Measurements from ENCODE around the gene TIPARP.
"Not testable (repeated sequence)": the region's sequence is repeated elsewhere in the genome, so short reads cannot be mapped to it uniquely, and the experiment has no call there.

TIPARP gene

DNA sequence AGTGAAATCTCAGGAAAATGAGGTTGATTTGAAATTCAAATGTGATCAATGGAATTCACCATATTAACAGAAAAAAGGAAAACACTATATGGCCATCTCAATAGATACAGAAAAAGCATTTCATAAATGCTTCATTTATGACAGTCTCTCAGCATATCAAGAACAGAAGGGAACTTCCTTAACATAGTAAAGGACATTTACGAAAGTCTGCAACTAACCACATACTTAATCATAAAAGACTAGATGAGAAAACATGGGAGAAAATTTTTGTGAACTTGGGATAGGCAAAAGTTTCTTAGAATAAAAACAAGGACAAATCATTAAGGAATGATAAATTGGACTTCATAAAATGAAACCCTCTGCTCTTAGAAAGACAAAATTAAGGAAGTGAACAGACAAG is 24.7 kb upstream of the TIPARP start:
- no peak for DNase-seq (ENCODE audit: low spot score)

DNA sequence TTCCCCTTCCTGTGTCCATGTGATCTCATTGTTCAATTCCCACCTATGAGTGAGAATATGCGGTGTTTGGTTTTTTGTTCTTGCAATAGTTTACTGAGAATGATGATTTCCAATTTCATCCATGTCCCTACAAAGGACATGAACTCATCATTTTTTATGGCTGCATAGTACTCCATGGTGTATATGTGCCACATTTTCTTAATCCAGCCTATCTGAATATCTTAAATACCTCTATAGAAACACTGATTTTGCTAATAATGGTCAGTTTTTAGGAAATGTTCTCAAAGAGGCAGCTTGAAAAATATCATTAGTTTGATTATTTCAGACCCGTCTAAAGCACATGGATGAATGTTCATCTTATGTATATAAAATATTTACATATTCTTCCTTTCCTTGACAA is 21.7 kb upstream of the TIPARP start:
- not testable (repeated sequence) for DNase-seq (ENCODE audit: low spot score)

DNA sequence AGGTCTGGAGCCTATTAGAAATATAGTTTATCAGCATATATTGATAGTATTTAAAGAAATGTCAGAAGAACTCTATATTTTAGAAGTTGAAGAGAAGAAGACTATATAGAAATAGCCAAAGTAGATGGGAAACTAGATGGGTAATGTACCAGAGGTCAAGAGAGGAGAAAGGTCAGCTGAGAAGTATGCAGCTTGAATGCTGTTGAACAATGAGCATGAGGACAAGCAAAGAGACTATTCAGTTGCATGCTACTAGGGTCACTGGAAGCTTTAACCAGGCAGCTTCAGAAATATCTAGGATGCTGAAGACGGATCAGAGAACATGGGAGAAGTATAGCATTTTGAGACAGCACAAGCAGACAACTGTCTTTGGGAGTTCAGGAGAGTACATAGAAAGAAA is 19.6 kb upstream of the TIPARP start:
- no peak for DNase-seq (ENCODE audit: low spot score)

DNA sequence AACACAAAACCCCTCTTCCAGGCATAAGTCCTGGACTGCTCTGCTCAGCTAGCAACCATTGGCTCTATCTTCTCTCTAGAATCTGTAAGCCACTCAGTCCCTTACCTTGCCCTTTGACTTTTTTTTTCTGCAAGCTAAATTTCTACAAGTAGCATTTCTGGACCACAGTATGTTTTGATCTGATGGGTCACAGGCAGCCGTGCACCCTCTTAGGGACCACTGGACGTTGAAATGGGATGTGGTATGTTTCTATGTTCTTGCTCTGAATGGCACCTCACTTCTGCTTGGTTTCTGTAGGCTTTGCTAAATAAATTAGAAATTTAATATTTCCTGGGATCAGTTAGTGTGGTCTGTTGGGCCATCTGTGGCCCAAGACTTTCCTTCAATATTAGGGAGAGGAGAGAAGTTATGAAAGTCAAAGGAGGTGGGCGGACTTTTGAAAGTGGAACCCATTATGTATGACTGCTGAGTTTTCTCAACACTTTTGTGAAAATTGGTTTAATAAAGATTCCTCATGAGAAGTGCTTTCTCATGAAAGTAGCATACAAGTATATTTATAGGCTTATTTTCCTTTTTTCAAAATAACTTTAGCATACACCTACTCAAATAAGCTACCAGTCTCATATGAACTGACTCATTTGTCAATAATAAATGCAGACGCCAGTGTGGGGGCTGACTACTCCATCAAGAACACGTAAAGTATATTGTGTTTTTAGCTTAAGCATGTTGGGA is 18.4 kb upstream of the TIPARP start:
- DNase-seq (ENCODE audit: low spot score): no peak

DNA sequence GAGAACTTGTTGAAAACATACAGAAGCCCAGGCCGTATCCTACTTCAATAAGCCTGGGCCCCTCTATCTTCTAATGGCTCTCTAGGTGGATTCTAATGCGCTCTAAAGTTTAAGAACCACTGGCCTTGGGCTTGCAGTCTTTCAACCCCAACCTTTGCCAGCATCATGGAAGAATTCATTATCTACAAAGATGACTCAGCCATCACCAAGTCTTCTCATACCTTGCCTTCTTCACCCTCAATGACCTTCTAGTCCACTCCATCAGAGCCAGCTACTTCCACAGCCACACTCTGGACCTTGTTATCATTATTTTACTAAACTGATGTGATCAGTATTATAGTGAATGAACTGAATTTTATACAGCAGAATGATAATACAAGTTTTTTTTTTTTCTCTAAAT is 16.9 kb upstream of the TIPARP start:
- no peak for DNase-seq (ENCODE audit: low spot score)

DNA sequence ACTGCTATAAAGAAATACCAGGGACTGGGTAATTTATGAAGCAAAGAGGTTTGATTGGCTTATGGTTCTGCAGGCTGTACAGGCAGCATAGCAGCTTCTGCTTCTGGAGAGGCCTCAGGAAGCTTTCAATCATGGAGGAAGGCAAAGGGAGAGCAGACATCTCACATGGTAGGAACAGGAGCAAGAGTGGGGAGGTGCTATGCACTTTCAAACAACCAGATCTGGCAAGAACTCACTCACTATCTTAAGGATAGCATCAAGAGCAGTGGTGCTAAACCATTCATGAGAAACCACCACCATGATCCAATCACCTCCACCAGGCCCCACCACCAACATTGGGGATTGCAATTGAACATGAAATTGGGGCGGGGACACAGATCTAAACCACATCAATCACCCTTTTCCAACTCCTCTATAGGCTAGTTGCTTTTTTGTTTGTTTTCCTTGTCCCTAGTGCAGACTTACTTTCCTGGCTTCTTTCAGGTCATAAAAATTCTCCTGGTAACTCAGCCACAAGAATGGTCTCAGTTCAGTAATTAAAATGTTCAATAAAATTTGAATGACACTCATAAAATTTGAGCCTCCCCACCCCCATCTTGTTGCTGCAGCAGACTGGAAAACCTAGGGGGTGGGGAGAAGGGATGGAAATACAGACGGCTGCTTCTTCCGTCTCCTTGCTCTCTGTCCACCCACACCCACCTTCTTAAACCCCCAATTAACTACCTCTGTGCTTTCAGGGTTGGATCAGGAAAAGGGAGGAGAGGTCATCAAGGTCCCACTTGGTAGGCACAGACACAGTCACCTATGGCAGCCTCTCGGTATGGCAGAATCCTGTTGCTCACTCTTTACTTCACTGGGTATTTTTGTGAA is 16.3 kb upstream of the TIPARP start:
- no peak for DNase-seq (ENCODE audit: low spot score)

DNA sequence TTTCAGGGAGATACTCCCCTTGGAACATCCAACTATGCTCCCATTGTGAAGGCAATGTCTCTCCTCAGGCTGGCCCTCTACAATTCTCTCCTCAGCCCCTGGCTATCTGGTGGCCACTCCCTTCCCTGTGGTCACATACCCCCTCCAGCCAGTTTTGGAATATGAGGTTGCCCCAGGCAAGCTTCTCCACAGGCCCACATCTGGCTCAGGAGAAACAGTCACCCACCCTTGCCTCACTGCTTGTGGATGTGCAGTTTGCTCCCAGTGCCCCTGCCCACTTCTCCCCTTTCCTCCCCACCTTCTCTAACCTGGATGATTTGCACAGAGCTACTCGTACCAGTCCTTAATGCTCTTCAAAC is 15.7 kb upstream of the TIPARP start:
- DNase-seq (ENCODE audit: low spot score): no peak

DNA sequence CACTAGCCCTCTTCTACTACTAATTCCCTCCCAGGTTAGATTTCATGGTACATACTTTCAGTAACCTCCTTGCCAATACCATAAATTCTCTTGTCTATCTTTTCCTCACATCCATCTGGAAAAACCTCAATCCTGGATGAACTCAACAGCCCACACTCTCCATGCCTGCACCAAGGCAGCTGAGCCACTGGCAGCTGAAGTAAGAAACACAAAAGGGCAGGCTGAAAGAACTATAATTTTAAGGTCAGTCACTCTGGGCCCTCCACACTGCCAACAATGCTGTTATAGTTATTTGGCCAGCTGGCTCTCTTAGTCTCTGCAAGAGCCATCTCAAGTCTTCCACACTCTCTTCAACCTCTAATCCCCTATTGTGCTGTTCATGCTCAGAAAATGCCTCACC is 15.1 kb upstream of the TIPARP start:
- no peak for DNase-seq (ENCODE audit: low spot score)

DNA sequence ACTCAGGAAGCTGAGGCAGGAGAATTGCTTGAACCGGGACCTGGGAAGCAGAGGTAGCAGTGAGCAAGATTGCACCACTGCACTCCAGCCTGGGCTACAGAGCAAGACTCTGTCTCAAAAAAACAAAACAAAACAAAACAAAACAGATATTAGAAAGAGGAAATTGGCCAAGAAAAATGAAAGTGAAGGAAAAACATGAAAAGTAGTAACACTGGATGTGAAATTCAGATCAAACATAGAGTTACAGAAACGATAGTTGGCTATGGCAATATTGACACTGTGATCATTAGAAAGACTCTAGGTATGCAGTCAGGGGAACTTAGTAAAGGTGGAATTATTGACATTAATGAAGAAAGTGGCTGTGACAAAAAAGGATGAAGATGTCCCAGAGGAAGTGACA is 13.2 kb upstream of the TIPARP start:
- DNase-seq (ENCODE audit: low spot score): no peak

DNA sequence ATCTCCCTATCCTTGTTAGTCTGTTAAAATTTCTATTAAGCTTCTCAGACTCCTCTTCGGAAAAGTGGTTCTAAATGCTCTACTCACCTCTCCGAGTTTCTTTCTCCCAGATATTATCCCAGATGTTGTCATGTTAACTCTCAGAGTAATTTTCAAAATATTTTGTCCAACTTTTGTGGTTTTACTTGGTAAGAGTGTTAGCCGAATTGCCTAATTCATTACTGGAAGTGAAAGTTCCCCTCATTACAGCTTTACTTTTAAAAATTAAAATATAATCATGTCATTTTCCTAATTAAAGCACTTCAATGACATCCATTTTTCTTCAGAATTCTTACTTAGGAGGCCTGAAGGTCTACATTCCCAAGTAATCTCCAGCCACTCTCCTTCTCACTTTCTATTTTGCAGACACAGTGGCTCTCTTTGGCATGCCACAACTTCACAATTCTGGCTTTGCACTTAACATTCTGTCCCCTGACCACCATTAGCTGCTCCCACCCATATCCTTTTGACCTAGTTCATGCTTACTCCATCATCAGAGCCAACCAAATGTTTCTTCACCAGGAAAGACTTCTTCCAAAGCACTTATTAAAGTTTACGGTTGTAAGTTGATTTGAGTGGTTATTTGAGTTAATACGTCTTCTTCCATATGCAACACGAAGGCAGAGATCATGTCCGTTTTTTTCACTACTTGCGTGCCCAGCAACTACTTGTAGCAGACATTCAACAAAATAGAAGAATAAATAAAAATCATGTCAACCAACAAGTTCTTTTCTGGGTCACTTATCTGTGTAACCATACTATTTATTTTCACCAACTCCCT is 10.2 kb upstream of the TIPARP start:
- peak; percentile 31 for DNase-seq (ENCODE audit: low spot score)

DNA sequence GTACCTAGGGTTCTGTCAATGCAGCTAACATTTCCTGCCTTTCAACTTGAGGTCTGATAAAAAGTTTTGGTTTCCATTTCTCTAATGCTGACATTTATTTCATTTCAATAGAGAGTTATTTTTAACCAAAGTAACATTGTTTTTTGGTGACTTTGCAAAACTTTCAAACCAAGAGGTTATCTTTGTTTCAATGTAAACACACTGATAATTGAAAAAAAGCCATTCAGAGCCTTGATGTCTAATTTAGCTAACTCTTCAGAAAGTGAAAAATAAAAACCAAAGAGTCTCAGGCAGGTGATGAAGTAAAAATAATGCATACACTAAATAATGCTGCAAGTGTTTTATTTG is 9.6 kb upstream of the TIPARP start:
- DNase-seq (ENCODE audit: low spot score): no peak

DNA sequence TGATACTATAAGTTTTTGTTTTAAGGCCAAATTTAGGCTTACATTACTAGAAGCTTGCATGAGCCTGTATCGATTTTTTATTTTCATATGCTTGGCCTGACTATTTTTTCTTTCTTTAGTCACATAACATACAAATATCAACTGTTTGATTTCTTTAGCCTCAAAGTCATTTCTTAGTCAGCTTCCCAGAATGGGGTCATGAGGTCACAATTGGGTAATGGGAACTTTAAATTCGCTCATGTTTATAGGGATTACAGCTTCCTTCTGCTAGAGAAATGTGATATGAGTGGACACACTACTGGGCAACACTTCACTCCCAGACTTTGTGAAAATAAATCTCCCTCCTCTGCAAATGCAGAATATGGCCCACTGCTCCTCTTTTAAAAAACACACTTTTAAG is 9.1 kb upstream of the TIPARP start:
- no peak for DNase-seq (ENCODE audit: low spot score)

DNA sequence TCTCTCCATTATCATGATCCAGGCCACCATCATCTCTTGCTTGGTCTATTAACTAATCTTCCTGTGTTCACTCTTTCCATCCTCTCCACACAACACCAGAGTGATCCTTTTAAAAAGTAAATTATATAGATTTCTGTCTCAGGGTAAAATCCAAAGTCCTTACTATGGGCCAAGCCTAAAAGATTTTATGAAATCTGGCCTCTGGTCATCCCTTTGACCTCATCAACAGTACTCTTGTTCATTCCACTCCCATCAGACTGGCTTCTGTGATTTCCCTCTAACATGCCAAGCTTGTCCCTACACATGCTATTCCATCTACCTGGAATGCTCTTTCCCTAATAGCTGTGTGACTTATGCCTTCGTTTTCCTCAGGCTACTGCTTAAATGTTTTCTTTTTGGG is 8.3 kb upstream of the TIPARP start:
- no peak for DNase-seq (ENCODE audit: low spot score)

DNA sequence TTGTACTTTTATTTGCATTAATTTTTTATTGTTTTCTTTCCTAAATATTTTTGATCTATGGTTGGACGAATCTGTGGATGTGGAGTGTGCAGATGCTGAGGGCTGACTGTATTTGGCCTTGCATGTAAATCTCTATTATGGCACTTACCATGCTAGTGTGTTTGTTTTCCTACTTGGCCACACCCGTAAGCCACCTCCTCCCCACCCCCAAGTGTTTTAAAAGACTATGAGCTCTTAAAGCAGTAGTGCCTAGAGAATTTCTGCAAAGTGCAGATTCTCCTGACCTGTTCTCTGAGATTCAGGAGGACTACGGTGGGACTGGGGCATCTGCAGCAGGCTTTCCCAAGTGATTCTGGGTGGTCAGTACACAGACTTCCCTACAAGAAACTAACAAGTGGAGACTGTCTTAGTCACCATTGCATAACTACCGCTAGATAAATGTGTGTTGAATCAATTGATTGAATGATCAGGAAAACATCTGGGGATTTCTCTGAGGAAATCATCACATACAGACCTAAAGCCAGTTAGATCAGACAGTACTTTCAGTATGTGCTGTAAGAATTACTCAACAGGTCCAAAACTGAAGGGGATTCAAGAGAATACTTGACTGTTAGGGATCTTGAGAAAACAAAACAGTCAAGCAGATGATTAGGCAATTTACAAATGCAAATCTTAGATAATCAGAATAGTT is 6.2 kb upstream of the TIPARP start:
- DNase-seq (ENCODE audit: low spot score): no peak

DNA sequence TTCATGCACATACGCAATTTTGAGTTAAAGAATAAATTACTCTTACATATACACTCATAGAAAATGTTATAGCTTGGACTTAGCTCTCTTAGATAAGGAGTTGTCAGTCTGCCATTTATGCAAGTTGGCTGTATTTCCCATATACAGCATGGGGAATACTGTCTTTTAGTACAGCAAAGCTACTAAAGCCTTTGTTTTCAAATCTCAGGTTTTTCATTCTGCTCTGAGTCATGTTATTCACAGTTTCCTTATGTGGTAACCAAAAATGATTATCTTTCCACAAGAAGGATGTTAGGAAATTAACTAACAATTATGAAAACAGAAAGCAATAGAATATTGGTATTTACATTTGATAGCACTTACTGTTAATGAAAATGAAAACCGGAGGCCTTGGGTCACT is 4.3 kb upstream of the TIPARP start:
- DNase-seq (ENCODE audit: low spot score): no peak

DNA sequence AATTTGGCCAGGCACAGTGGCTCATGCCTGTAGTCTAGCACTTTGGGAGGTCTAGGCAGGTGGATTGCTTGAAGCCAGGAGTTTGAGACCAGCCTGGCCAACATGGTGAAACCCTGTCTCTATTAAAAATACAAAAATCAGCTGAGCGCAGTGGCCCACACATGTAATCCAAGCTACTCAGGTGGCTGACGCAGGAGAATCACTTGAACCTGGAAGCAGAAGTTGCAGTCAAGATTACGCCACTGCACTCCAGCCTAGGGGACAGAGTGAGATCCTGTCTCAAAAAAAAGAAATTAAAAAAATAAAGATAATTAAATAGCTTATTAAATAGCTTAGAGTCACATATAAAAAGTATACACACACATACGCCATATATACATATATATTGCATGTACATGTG is 3.7 kb upstream of the TIPARP start:
- DNase-seq (ENCODE audit: low spot score): no peak

DNA sequence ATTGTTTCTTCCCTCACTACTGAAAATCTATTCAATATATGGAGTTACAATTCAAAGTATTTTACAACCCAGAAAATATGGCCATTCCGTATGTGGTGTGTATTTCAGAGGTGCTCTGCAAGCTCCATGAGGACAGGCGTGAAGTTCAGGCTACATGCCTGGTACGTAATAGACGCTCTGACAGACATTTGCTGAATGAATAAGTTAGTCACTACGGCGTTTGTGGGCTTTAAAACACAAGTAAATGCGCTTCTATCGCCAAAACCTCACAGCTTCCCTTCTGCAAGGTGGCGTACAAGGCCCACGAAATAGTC is 701 bp upstream of the TIPARP start:
- DNase-seq (ENCODE audit: low spot score): no peak

DNA sequence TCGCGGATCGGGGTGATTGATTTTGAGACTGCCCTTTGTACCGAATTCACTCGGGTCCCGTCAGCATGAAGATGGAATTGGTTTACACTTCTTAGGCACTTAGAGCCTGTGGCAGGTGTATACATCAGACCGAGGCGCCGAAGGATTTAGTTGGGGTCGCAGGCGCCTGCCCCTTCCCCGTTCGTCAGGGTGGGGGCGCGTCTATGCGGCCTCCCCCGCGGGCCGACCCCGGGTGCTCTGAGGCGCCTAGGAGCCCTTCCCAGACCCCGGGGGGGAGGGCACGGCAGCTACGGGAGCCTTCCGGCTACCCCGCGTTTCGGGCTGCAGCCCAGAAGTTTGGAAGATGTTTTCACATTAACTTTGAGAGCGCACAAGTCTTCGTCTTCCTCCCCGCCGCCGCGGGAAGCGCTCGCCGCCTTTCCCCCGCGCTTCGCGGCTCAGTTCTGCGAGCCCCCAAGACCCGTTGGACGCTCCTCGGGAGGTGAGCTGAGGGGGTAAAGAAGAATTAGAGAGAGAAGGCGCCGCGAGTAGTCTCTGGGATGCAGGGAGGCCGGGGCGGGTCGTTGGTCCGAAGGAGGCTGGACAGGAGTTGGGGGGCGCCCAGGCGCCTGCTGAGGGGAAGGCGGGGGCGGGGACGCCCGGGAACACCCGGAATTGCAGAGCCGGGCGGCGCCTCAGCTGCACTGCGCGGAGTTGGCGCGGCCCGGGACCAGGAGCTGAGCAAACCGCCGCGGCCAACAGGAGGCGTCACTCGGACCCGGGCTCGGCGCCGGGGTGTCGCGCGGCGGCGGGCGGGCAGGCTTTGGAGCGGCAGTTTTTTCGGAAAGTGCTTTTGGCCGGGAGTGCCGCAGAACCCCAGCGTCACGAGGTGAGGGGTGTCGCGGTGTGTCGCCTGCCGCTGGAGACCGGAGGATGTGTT is 780 bp downstream of the TIPARP start:
- peak; percentile 35 for DNase-seq (ENCODE audit: low spot score)

DNA sequence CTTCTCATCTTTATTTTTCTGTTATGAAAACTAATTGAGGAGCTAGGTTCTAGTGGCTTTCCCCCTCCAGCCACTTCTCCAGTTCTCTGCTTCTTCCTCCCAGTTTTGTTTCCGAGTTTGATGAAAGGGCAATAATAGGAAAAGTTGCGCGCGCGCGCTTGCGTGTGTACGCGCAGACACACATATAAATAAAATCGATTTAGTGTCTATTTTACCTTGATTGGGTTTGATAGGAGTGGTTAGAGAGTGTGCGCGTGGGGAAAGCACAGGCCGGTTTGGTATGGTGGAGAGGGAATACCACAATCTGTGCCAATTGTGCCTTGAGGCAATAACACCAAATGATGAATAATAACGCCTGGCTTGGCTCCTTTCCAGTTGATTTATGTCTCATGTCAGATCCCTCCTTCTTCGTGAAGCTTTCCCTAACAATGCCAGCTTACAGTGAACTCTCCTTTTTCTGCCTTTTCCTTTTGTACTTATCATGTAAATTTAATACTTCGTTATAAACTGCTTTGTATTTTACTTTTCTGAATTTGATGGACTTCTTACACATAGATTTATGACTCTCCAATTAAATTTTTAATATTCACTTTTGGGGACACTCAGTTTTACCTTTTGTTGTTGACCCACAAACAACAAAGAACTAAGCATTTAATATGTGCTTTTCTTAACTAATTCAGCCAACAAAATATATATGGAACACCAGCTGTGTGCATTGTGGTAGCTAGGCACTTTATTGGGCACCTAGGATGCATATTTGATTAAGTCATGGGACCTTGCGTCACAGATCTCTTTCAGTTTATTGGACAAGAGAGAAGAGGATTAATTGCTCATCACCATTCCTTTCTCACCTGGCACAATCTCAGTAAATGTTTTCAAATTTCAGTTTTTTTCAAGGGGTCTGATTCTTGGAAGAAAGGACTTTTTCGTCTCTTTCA is 1.7 kb downstream of the TIPARP start:
- DNase-seq (ENCODE audit: low spot score): peak; percentile 62

DNA sequence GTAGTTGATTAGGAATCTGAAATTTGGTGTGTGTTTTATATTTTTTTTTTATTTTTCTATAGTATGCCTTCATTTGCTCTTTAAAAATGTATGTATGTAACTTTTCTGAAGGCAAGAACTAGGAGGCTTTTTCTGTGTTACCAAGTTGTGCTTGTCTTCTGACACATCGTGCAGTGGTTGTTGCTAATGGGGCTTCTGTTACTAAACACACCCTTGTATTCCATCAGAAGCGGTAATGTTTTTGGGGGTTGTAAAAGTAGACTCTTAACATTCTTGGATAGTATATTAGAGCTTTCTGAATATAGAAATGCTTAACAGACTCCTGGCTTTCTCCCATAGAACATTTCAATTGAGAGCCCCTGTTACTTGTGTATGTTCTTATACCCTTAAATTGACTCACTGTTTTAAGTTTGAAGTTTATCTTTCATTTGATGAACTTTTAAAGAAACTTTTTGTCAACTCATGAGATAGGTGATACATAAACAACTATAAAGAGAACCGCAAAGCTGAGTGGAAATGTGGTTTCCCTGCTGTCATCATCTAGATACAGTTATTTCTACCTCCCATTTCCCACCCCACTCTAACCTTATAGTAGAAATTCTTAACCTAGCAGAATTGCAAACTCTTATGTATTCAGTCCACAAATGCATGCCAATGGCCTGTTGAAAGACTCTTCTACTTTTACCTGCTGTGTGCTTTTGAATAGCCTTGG is 2.5 kb downstream of the TIPARP start:
- DNase-seq (ENCODE audit: low spot score): peak; percentile 69

All from CD4-positive, alpha-beta T cell treated with Interleukin-2 at 100 ng/mL for 4 hours (primary cell).